HepG2 (cell line): ENCODE data around the gene PSMA7. TPM values are rescaled to one million over a fixed set of nuclear protein-coding genes. Genes with fewer than 3 reads are reported as not detected.
A peak's percentile ranks its signal among the peaks of the same experiment; 100 is the strongest.

Source experiments
- DNMT1 ChIP-seq: sonication (generic); formaldehyde crosslinking; IDR thresholded peaks from 2 replicates; pipeline ENCODE4 v1.5.1; 2020; ENCODE audit warnings: mild to moderate bottlenecking, missing genetic modification reagents
- EHMT2 ChIP-seq: fragments of 200-600 bp; sonication (generic); IDR thresholded peaks from 2 replicates; pipeline ENCODE4 v1.7.0; 2017; ENCODE audit warnings: antibody characterized with exemption, low read depth, low read length, borderline replicate concordance
- KLF15 ChIP-seq: sonication (generic); formaldehyde crosslinking; IDR thresholded peaks from 2 replicates; pipeline ENCODE4 v1.8.1; 2023; ENCODE audit warnings: borderline replicate concordance, mild to moderate bottlenecking, inconsistent platforms, missing genetic modification reagents, mixed read lengths
- MYC ChIP-seq: sonication (generic); formaldehyde crosslinking; IDR thresholded peaks from 2 replicates; pipeline ENCODE4 v1.9.0; 2021; ENCODE audit warnings: missing genetic modification reagents, borderline replicate concordance
- SALL2 ChIP-seq: sonication (generic); formaldehyde crosslinking; IDR thresholded peaks from 2 replicates; pipeline ENCODE4 v1.8.1; 2023; ENCODE audit warnings: mild to moderate bottlenecking, missing genetic modification reagents, inconsistent platforms
- SYNCRIP ChIP-seq: fragments of 200-400 bp; formaldehyde crosslinking; IDR thresholded peaks from 2 replicates; pipeline ENCODE4 v1.6.1; 2018; ENCODE audit warnings: mild to moderate bottlenecking, low read depth, low read length; ENCODE audit not compliant: insufficient read depth
- TBP ChIP-seq: sonication (generic); formaldehyde crosslinking; IDR thresholded peaks from 2 replicates; pipeline ENCODE4 v1.5.0; 2020; ENCODE audit warnings: missing genetic modification reagents
- ZC3H4 ChIP-seq: sonication (generic); formaldehyde crosslinking; IDR thresholded peaks from 2 replicates; pipeline ENCODE4 v1.4.0; 2020; ENCODE audit warnings: missing genetic modification reagents, borderline replicate concordance
- ZNF30 ChIP-seq: sonication (generic); formaldehyde crosslinking; IDR thresholded peaks from 2 replicates; pipeline ENCODE4 v1.5.0; 2020; ENCODE audit warnings: mild to moderate bottlenecking, missing genetic modification reagents
- ZNF335 ChIP-seq: sonication (generic); formaldehyde crosslinking; IDR thresholded peaks from 2 replicates; pipeline ENCODE4 v1.4.0; 2020; ENCODE audit warnings: missing genetic modification reagents
- ZNF343 ChIP-seq: sonication (generic); formaldehyde crosslinking; IDR thresholded peaks from 2 replicates; pipeline ENCODE4 v1.4.0; 2020; ENCODE audit warnings: mild to moderate bottlenecking, missing genetic modification reagents
- ZNF530 ChIP-seq: sonication (generic); formaldehyde crosslinking; IDR thresholded peaks from 2 replicates; pipeline ENCODE4 v1.5.0; 2020; ENCODE audit warnings: low read depth, mild to moderate bottlenecking, missing genetic modification reagents
- polyA plus RNA-seq, 8 experiments: library from polyadenylated mRNA; depleted of rRNA in 3 of 8; stranded (reverse) in 7 of 8; unstranded in 1 of 8; fragments of >200 nt; fragmentation: Illumina TruSeq in 4 of 8; extraction: Trizol in 4 of 8; gene quantifications; 2 replicates each; pipeline versions ENCODE4 v1.2.1 to v1.2.3, GENCODE V29; 2011 to 2016; ENCODE audit warnings: low read depth in 4 of 8, missing spikeins in 1 of 8, mixed read lengths in 1 of 8; ENCODE audit not compliant: insufficient read depth in 1 of 8
- total RNA-seq, 5 experiments: library from RNA; depleted of rRNA; stranded (reverse); fragments of >200 nt; fragmentation: Illumina TruSeq; extraction: Trizol; gene quantifications; 2 replicates each; pipeline ENCODE4 v1.2.3, GENCODE V29; 2016; ENCODE audit warnings: low read depth in 1 of 5
- TF ChIP-seq, protein P1 (sequence below): sonication (generic); formaldehyde crosslinking; IDR thresholded peaks from 2 replicates; pipeline ENCODE4 v1.5.0; 2020; ENCODE audit warnings: mild to moderate bottlenecking, missing genetic modification reagents, borderline replicate concordance
- TF ChIP-seq, protein P2 (sequence below): sonication (generic); formaldehyde crosslinking; IDR thresholded peaks from 2 replicates; pipeline ENCODE4 v1.8.0; 2022; ENCODE audit warnings: mild to moderate bottlenecking, missing genetic modification reagents; ENCODE audit not compliant: insufficient replicate concordance
- TF ChIP-seq, protein P3 (sequence below): sonication (generic); formaldehyde crosslinking; IDR thresholded peaks from 2 replicates; pipeline ENCODE4 v1.5.0; 2020; ENCODE audit warnings: missing genetic modification reagents, mild to moderate bottlenecking, borderline replicate concordance

Gene PSMA7
- total and polyA plus RNA-seq, 2 of the 13 experiments (the other 11 are each of a cell fraction or from before 2014, with no cell fraction given): 531 to 631 TPM

DNA sequence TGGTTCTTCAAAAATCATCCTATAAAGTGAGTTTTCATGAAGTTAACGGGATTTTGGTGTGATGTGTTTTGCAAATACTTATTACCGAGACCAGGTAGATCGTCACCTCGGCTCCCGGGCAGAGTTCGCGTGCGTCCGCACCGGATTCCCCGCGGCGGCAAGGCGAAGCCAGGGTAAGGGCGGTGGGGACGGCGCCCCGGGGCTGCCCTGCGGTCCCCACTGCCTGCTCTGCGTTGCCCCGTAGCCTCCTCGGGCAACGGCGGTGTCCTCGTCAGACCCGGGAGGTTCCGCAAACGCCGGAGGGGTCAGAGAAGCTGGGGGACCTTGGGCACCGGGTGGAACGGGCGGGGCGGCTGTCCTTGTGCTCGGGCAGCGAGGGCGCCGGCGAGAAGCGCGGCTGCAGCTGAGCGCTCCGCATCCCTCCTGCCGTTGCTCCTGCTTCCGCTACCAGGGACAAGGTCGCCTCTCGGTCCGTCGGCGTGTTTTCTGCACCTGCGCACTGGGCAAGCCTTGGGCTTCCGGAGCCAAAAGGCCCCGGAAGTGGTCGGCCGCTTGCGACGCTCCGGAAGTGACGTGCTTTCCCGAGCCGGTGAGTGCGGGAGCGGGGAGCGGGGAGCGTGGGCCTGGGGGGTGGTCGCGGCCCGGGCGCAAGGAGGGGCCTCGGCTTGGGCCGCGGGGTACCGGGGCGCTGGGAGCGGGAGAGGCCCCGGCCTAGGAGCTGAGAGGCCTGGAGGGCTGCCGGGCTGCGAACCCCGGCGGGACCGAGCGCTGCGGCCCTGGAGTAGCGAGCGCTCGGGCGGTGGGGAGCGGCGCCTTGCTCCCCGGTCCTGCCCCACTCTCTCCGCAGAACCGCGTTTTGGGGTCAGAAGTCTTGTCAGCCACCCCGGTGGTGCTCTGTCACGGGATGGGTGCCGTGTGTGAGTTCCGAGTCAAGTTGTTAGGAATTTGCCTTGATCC lies 39.6 kb upstream of the PSMA7 start, which contains the start of gene MTG2 (continued):
- TF ChIP-seq SYNCRIP: no peak
- TF ChIP-seq, protein P1, sequence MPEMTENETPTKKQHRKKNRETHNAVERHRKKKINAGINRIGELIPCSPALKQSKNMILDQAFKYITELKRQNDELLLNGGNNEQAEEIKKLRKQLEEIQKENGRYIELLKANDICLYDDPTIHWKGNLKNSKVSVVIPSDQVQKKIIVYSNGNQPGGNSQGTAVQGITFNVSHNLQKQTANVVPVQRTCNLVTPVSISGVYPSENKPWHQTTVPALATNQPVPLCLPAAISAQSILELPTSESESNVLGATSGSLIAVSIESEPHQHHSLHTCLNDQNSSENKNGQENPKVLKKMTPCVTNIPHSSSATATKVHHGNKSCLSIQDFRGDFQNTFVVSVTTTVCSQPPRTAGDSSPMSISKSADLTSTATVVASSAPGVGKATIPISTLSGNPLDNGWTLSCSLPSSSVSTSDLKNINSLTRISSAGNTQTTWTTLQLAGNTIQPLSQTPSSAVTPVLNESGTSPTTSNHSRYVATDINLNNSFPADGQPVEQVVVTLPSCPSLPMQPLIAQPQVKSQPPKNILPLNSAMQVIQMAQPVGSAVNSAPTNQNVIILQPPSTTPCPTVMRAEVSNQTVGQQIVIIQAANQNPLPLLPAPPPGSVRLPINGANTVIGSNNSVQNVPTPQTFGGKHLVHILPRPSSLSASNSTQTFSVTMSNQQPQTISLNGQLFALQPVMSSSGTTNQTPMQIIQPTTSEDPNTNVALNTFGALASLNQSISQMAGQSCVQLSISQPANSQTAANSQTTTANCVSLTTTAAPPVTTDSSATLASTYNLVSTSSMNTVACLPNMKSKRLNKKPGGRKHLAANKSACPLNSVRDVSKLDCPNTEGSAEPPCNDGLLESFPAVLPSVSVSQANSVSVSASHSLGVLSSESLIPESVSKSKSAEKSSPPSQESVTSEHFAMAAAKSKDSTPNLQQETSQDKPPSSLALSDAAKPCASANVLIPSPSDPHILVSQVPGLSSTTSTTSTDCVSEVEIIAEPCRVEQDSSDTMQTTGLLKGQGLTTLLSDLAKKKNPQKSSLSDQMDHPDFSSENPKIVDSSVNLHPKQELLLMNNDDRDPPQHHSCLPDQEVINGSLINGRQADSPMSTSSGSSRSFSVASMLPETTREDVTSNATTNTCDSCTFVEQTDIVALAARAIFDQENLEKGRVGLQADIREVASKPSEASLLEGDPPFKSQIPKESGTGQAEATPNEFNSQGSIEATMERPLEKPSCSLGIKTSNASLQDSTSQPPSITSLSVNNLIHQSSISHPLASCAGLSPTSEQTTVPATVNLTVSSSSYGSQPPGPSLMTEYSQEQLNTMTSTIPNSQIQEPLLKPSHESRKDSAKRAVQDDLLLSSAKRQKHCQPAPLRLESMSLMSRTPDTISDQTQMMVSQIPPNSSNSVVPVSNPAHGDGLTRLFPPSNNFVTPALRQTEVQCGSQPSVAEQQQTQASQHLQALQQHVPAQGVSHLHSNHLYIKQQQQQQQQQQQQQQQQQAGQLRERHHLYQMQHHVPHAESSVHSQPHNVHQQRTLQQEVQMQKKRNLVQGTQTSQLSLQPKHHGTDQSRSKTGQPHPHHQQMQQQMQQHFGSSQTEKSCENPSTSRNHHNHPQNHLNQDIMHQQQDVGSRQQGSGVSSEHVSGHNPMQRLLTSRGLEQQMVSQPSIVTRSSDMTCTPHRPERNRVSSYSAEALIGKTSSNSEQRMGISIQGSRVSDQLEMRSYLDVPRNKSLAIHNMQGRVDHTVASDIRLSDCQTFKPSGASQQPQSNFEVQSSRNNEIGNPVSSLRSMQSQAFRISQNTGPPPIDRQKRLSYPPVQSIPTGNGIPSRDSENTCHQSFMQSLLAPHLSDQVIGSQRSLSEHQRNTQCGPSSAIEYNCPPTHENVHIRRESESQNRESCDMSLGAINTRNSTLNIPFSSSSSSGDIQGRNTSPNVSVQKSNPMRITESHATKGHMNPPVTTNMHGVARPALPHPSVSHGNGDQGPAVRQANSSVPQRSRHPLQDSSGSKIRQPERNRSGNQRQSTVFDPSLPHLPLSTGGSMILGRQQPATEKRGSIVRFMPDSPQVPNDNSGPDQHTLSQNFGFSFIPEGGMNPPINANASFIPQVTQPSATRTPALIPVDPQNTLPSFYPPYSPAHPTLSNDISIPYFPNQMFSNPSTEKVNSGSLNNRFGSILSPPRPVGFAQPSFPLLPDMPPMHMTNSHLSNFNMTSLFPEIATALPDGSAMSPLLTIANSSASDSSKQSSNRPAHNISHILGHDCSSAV (CRISPR knock-in tag): peak; percentile 47; the same call in 1 of the 2 replicates
- TF ChIP-seq, protein P2, sequence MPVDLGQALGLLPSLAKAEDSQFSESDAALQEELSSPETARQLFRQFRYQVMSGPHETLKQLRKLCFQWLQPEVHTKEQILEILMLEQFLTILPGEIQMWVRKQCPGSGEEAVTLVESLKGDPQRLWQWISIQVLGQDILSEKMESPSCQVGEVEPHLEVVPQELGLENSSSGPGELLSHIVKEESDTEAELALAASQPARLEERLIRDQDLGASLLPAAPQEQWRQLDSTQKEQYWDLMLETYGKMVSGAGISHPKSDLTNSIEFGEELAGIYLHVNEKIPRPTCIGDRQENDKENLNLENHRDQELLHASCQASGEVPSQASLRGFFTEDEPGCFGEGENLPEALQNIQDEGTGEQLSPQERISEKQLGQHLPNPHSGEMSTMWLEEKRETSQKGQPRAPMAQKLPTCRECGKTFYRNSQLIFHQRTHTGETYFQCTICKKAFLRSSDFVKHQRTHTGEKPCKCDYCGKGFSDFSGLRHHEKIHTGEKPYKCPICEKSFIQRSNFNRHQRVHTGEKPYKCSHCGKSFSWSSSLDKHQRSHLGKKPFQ (CRISPR knock-in tag): peak; percentile 91
- TF ChIP-seq ZNF335 (CRISPR knock-in tag): peak; percentile 86; the same call in 1 of the 2 replicates
- peak; percentile 79 for TF ChIP-seq ZNF30 (CRISPR knock-in tag)
- peak; percentile 93; the same call in 1 of the 2 replicates for TF ChIP-seq ZNF343
- no peak for TF ChIP-seq EHMT2
- TF ChIP-seq TBP (CRISPR knock-in tag): peak; percentile 100
- peak; percentile 99; the same call in 1 of the 2 replicates for TF ChIP-seq SALL2 (CRISPR knock-in tag)
- TF ChIP-seq, protein P3, sequence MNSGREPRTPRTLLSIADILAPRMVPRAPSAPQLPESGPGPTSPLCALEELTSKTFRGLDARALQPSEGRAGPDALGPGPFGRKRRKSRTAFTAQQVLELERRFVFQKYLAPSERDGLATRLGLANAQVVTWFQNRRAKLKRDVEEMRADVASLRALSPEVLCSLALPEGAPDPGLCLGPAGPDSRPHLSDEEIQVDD (CRISPR knock-in tag): no peak; the same call in none of the 2 replicates
- peak; percentile 93 for TF ChIP-seq KLF15 (CRISPR knock-in tag)
- TF ChIP-seq MYC: peak; percentile 98
- TF ChIP-seq ZNF530 (CRISPR knock-in tag): no peak
- TF ChIP-seq ZC3H4 (CRISPR knock-in tag): peak; percentile 52; the same call in 1 of the 2 replicates
- TF ChIP-seq DNMT1: peak; percentile 70
